Measurements from ENCODE around the gene ZNF175. TPM values are rescaled to one million over a fixed set of nuclear protein-coding genes. Genes with fewer than 3 reads are reported as not detected.
A peak's percentile ranks its signal among the peaks of the same experiment; 100 is the strongest.

Gene ZNF175
- total RNA-seq, 1 donor from 2014 or later: 17.1 TPM

- Histone ChIP-seq H3K4me3 (no peak overlapping the region), H3K4me1 (peaks cover 12% of the 10 kb centered on the region), H3K27ac (no peak overlapping the region), H3K36me3 (no peaks in the 10 kb centered on the region), H3K9me3 (no peaks in the 10 kb centered on the region), H3K27me3 (ENCODE audit: low read depth) (peaks cover 7% of the 10 kb centered on the region)
- ATAC-seq: no peak
- no peak for TF ChIP-seq CTCF (IDR thresholded peaks at IDR 0.05)
- intact Hi-C loops (cut with DNase I): no loop called here
- no peak for DNase-seq
Measured at GRCh38 chr19:51598159-51598915, 27.3 kb downstream of the ZNF175 start.

DNA sequence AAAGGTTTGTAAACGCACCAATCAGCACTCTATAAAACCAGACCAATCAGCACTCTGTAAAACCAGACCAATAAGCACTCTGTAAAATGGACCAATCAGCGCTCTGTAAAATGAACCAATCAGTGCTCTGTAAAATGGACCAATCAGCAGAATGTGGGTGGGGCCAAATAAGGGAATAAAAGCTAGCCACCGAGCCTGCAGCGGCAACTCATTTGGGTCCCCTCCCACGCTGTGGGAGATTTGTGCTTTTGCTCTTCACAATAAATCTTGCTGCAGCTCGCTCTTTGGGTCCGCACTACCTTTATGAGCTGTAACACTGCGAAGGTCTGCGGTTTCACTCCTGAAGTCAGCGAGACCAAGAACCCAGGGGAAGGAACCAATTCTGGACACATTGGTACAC lies 28.0 kb downstream of the ZNF175 start:
- intact Hi-C loops (cut with DNase I): no loop called here
- TF ChIP-seq CTCF (IDR thresholded peaks at IDR 0.05): no peak
- Histone ChIP-seq H3K27ac (no peak overlapping the region), H3K4me3 (no peak overlapping the region), H3K9me3 (no peaks in the 10 kb centered on the region), H3K4me1 (peaks cover 7% of the 10 kb centered on the region), H3K27me3 (ENCODE audit: low read depth) (peaks cover 7% of the 10 kb centered on the region), H3K36me3 (no peaks in the 10 kb centered on the region)
- DNase-seq (no peak), ATAC-seq (no peak)

GRCh38 chr19:51600940-51601580 lies 30.0 kb downstream of the ZNF175 start:
- Histone ChIP-seq H3K9me3 (no peaks in the 10 kb centered on the region), H3K27me3 (ENCODE audit: low read depth) (peaks cover 7% of the 10 kb centered on the region), H3K4me1 (no peaks in the 10 kb centered on the region), H3K27ac (no peak overlapping the region), H3K4me3 (no peak overlapping the region), H3K36me3 (no peaks in the 10 kb centered on the region)
- intact Hi-C loops (cut with DNase I): no loop called here
- DNase-seq (no peak), ATAC-seq (peak in 1 of 2 donors; percentile 26)
- no peak for TF ChIP-seq CTCF (IDR thresholded peaks at IDR 0.05)

- Histone ChIP-seq H3K36me3 (no peaks in the 10 kb centered on the region), H3K9me3 (no peaks in the 10 kb centered on the region), H3K27ac (no peak overlapping the region), H3K27me3 (ENCODE audit: low read depth) (peaks cover 7% of the 10 kb centered on the region), H3K4me1 (no peaks in the 10 kb centered on the region), H3K4me3 (no peak overlapping the region)
- ATAC-seq: no peak
- intact Hi-C loops (cut with DNase I): no loop called here
- no peak for TF ChIP-seq CTCF (IDR thresholded peaks at IDR 0.05)
- DNase-seq: no peak
Measured at GRCh38 chr19:51602189-51602854, 31.2 kb downstream of the ZNF175 start.

GRCh38 chr19:51607077-51607476 lies 36.0 kb downstream of the ZNF175 start:
- no peak for TF ChIP-seq CTCF (IDR thresholded peaks at IDR 0.05)
- intact Hi-C loops (cut with DNase I): no loop called here
- Histone ChIP-seq H3K27ac (no peak overlapping the region), H3K4me1 (no peaks in the 10 kb centered on the region), H3K27me3 (ENCODE audit: low read depth) (no peaks in the 10 kb centered on the region), H3K9me3 (no peaks in the 10 kb centered on the region), H3K4me3 (no peak overlapping the region), H3K36me3 (no peaks in the 10 kb centered on the region)
- DNase-seq: no peak
- no peak for ATAC-seq
